Measurements from ENCODE around the gene PHYHD1.
"Not testable (repeated sequence)": the region's sequence is repeated elsewhere in the genome, so short reads cannot be mapped to it uniquely, and the experiment has no call there.

Gene PHYHD1

GRCh38 chr9:128927731-128928411, 7.1 kb downstream of the PHYHD1 start:
- peak; percentile 51 for DNase-seq

DNA sequence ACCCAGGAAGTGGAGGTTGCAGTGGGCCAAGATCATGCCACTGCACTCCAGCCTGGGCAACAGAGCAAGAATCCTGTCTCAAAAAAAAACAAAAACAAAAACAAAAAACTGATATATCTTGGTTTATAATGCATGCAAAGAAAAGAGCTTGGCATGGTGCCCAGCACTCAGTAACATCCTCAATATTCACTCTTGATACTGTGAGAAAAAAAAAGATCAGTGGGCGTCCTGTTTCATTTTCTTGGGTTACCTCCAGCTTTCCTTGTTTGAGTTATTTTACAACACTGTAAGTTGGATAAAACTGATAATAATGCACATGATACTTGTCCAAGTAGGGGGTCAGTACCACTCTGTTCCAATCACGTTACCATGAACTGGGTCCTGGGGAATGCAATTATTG, 7.8 kb downstream of the PHYHD1 start:
- DNase-seq = no peak

GRCh38 chr9:128929560-128929959, 8.8 kb downstream of the PHYHD1 start:
- no peak for DNase-seq

GRCh38 chr9:128933731-128934130, 12.9 kb downstream of the PHYHD1 start:
- no peak for DNase-seq

- DNase-seq = no peak
Observed at GRCh38 chr9:128936171-128936865, 15.5 kb downstream of the PHYHD1 start.

DNA sequence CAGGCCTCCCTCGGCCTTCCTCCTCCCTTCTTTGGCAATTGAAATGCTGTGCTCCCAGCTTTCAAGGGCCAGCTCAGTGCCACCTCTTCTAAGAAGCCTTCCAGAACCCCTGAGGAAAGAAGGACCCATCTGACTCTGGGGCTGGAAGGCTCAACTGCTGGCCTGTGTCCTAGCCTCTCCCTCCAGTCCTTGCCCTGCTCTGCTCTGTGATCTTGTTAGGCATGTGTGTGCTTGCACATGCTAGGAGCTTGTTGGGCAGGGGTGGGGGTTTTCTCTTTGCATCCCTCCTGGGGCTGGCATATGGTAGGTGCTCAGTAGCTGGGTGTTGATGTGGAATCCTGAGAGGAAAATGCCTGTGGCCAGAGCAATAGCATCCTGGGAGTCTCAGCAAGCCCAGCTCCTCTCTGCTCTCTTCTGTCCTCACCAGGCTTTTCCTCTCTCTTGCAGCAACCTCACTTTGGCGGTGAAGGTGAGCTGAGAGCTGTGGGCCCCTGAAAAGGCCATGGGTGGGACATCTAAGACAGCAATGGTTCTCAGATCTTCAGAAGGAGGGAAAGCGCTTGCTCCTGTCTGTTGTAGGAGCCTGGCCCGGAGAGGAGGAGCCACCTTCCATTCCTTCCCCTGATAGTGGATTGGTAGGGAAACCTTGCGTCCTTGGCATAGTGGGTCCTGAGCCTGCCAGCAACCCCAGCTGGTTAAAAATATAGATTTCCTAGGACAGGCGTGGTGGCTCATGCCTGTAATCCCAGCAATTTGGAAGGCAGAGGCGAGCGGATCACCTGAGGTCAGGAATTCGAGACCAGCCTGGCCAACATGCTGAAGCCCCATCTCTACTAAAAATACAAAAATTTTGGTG, 16.8 kb downstream of the PHYHD1 start:
- no peak for DNase-seq

DNA sequence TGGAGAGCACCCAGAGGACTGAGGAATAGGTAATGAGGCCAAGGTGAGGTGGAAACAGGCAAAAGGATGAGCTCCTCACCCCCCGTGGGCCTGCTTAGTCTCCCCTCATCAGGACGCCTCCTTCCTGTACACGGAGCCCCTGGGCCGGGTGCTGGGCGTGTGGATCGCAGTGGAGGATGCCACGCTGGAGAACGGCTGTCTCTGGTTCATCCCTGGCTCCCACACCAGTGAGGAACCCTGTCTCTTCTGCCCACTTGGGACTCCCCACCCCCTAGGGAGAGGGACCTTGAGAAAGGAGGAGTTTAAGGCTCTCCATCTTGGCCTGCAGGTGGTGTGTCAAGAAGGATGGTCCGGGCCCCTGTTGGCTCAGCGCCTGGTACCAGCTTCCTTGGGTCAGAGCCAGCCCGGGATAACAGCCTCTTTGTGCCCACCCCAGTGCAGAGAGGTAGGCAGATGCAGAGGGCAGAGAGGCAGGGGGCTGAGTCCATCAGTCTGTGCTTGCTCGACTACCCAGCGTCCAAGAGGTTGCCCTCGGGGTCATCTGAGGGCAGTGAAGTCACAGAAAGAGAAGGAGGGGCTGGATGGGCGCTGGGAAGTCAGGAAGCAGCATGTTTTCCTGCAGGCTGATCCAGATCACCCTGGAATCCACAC, 19.6 kb downstream of the PHYHD1 start:
- DNase-seq = no peak

GRCh38 chr9:128940946-128941755, 20.4 kb downstream of the PHYHD1 start:
- no peak for DNase-seq

GRCh38 chr9:128943832-128944620, 23.2 kb downstream of the PHYHD1 start:
- no peak for DNase-seq

DNA sequence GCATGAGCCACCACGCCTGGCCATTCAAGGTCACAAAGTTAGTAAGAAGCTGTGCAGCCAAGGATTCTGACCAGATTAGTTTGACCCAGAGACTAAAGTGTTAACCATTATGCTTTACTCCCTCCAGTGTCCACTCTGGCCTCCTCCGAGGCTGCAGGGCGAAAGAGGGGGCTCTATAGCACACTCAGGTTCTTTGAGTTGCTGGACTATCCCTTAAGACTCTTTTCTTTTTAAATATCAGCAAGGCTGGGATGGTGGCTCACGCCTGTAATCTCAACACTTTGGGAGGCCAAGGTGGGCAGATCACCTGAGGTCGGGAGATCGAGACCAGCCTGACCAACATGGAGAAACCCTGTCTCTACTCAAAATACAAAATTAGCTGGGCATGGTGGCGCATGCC, 24.2 kb downstream of the PHYHD1 start:
- DNase-seq = not testable (repeated sequence)

- DNase-seq = no peak
Observed at GRCh38 chr9:128945798-128946501, 25.2 kb downstream of the PHYHD1 start.

- peak; percentile 25 for DNase-seq
Observed at GRCh38 chr9:128946571-128947276, 25.9 kb downstream of the PHYHD1 start.

GRCh38 chr9:128947277-128947526, 26.4 kb downstream of the PHYHD1 start:
- no peak for DNase-seq

- DNase-seq = peak; percentile 81
Observed at GRCh38 chr9:128947527-128948301, 26.9 kb downstream of the PHYHD1 start, which contains the start of the genes DOLK and NUP188. Gene DOLK (minus strand): TSS chr9:128947603. CDS start chr9:128947303, 300 bp downstream. Gene NUP188 (plus strand): TSS chr9:128947699. CDS start chr9:128947720, 21 bp downstream.

DNA sequence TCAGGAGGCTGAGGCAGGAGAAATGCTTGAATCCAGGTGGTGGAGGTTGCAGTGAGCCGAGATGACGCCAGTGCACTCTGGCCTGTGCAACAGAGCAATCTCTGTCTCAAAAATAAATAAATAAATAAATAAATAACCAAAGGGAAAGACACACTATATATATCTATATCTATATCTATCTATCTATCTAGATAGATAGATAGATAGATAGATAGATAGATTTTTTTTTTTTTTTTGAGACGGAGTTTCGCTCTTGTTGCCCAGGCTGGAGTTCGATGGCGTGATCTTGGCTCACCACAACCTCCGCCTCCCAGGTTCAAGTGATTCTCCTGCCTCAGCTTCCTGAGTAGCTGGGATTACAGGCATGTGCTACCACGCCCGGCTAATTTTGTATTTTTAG, 40.6 kb downstream of the PHYHD1 start:
- DNase-seq = not testable (repeated sequence)

DNA sequence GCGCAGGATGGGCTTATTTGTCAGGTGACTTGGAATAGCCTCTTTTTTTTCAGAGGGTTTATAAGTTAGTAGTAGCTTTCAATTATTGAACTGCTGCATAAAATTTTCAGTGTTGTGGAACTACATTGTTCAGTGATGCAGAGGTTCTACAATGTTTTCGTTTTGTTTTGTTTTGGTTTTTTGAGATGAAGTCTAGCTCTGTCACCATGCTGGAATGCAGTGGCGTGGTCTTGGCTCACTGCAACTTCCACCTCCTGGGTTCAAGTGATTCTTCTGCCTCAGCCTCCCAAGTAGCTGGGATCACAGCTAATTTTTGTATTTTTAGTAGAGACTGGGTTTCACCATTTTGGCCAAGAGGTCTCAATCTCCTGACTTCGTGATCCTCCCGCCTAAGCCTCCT, 48.7 kb downstream of the PHYHD1 start:
- no peak for DNase-seq

GRCh38 chr9:128972956-128973355, 52.2 kb downstream of the PHYHD1 start:
- DNase-seq = no peak

- DNase-seq = no peak
Observed at GRCh38 chr9:128979111-128979510, 58.3 kb downstream of the PHYHD1 start.

GRCh38 chr9:128983536-128983935, 62.8 kb downstream of the PHYHD1 start:
- no peak for DNase-seq
